T-cell (primary cell): ENCODE measurements around the gene CDT1. TPM values are rescaled to one million over a fixed set of nuclear protein-coding genes. Genes with fewer than 3 reads are reported as not detected.
"Not testable (repeated sequence)": the region's sequence is repeated elsewhere in the genome, so short reads cannot be mapped to it uniquely, and the experiment has no call there.

Experiments
- ATAC-seq, 4 experiments: fragments of 200-7000 bp in 3 of 4; fragments of 150-1000 bp in 1 of 4; cut with Tn5 transposase; replicated peaks in 1 of 4; 1 replicate in 3 of 4; 2 replicates in 1 of 4; pipeline ENCODE4 v1.10.0; 2021; ENCODE audit warnings: moderate library complexity in 3 of 4, mild to moderate bottlenecking in 2 of 4, moderate number of reproducible peaks in 1 of 4
- CTCF ChIA-PET, 2 donors: fragments of 300-600 bp; sonication (Branson Sonifier 250); formaldehyde crosslinking; loops; one replicate each; lab custom pipeline; 2022; ENCODE audit warnings: antibody characterized with exemption in 2 of 2; lab: Charles Lee
- POLR2A ChIA-PET, 2 donors: fragments of 300-600 bp; sonication (Branson Sonifier 250); formaldehyde crosslinking; loops; one replicate each; lab custom pipeline; 2022; ENCODE audit warnings: antibody characterized with exemption in 2 of 2; lab: Charles Lee
- DNase-seq, 35 experiments: peaks; one replicate each; pipeline versions ENCODE4 v3.0.0 to v3.0.0-alpha.2; 2013 to 2023
- H3K27ac ChIP-seq: one replicate; pipeline ENCODE4 v1.5.1; 2013; ENCODE audit warnings: low read length
- H3K27me3 ChIP-seq, 2 experiments: replicated peaks in 1 of 2; 1 replicate in 1 of 2; 2 replicates in 1 of 2; pipeline versions ENCODE4 v1.6.1 to v1.7.0; 2013; ENCODE audit warnings: low read length in 1 of 2, mixed read lengths in 1 of 2; ENCODE audit not compliant: control insufficient read depth in 2 of 2, insufficient read depth in 2 of 2; ENCODE audit errors: extremely low read depth in 1 of 2
- H3K36me3 ChIP-seq, 2 donors: 1 replicate in 1 of 2; 2 replicates in 1 of 2; pipeline versions ENCODE4 v1.6.1 to v1.7.0; 2013; ENCODE audit warnings: low read length in 1 of 2; ENCODE audit not compliant: control insufficient read depth in 2 of 2, insufficient read depth in 1 of 2; ENCODE audit errors: extremely low read depth in 1 of 2
- H3K4me1 ChIP-seq, 2 experiments: 1 replicate in 1 of 2; 2 replicates in 1 of 2; pipeline versions ENCODE4 v1.6.1 to v1.7.0; 2013; ENCODE audit warnings: low read length in 2 of 2, mixed read lengths in 1 of 2; ENCODE audit not compliant: insufficient read depth in 2 of 2, control insufficient read depth in 1 of 2; ENCODE audit errors: extremely low read depth in 1 of 2
- H3K4me3 ChIP-seq, 2 donors: 1 replicate in 1 of 2; 2 replicates in 1 of 2; pipeline versions ENCODE4 v1.5.1 to v1.7.0; 2013; ENCODE audit warnings: mild to moderate bottlenecking in 2 of 2, low read length in 1 of 2, moderate library complexity in 1 of 2; ENCODE audit not compliant: control insufficient read depth in 1 of 2; ENCODE audit errors: extremely low read depth in 1 of 2
- H3K9me3 ChIP-seq: 2 replicates; pipeline ENCODE4 v1.7.0; 2013
- H3K27ac Mint-ChIP-seq, 2 donors: one replicate each; pipeline ENCODE4 v1.8.0; 2020 to 2021; ENCODE audit warnings: mild to moderate bottlenecking in 2 of 2, mixed read lengths in 2 of 2
- H3K27me3 Mint-ChIP-seq, 2 donors: one replicate each; pipeline ENCODE4 v1.8.0; 2021 to 2022; ENCODE audit warnings: mixed read lengths in 2 of 2
- H3K36me3 Mint-ChIP-seq: one replicate; pipeline ENCODE4 v1.8.0; 2021; ENCODE audit warnings: mixed read lengths
- H3K4me1 Mint-ChIP-seq, 3 donors: one replicate each; pipeline ENCODE4 v1.8.0; 2020 to 2022; ENCODE audit warnings: mixed read lengths in 3 of 3, mild to moderate bottlenecking in 1 of 3
- H3K4me3 Mint-ChIP-seq, 3 donors: one replicate each; pipeline ENCODE4 v1.8.0; 2020 to 2022; ENCODE audit warnings: mild to moderate bottlenecking in 3 of 3, mixed read lengths in 3 of 3, moderate library complexity in 3 of 3
- H3K9me3 Mint-ChIP-seq, 3 donors: one replicate each; pipeline ENCODE4 v1.8.0; 2020 to 2022; ENCODE audit warnings: mixed read lengths in 3 of 3
- WGBS: methylation state at CpG from one replicate; pipeline ENCODE4 v1.1.5; 2013; ENCODE audit warnings: missing lambda C conversion rate; ENCODE audit not compliant: insufficient coverage; 5-methylcytosine and 5-hydroxymethylcytosine counted together
- total RNA-seq, 35 experiments: library from RNA in 6 of 35; stranded (reverse) in 6 of 35; fragments of 120-200 nt in 1 of 35; gene quantifications; one replicate each; pipeline versions ENCODE4 v1.2.1 to v1.2.4 and lab custom pipeline; 2013 to 2026

Gene CDT1
- total RNA-seq, 5 donors from 2014 or later (not counting 1 experiment from before 2014, with no cell fraction given), result 0.93 to 3.7 (median 1.5) TPM

DNA sequence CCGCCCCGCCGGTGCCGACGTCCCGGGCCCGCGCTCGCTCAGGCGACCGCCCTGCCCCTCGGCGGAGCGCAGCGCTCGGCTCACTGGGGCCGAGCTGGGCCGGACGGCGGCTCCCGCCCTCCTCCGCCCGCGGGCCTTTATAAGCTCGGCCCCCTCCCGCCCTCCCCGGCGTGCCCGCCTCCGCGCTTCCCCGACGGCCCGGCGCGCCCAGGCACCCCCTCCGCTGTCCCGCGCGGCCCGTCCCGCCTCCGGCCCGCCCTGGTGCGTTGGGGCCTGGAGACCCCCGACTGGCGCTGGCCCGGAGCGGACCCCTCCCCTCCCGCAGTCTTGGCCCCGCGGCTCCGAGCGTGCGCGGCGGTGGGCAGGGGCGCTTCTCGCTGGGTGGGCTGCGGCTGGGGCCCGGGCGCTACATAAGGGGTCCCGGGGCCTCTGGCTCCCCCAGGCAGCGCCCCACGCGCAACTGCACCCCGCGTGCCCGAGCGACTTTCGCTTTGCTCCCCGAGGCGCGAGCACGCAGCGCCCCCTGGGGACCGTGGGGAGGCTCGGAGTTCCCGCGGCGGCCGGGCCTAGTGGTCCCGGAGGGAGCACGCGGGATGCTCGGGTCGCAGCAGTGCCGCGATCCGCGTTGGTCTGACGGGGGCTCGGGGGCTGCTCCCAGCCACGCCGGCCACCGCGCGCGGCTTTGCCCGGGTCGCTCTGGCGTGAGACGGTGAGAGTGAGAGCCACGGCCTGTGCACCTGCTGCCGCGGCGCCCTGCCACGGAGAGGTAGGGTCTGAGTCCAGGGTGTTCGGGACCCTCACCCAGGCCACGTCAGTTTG is 18.3 kb upstream of the CDT1 start, which contains the start of gene PIEZO1:
PIEZO1 (minus strand) TSS at position 115 of the 819 bp plus-strand sequence. CDS start 256 bp downstream, outside the sequence.
- H3K36me3 Mint-ChIP-seq, result no peaks in the 10 kb centered on the region

DNA sequence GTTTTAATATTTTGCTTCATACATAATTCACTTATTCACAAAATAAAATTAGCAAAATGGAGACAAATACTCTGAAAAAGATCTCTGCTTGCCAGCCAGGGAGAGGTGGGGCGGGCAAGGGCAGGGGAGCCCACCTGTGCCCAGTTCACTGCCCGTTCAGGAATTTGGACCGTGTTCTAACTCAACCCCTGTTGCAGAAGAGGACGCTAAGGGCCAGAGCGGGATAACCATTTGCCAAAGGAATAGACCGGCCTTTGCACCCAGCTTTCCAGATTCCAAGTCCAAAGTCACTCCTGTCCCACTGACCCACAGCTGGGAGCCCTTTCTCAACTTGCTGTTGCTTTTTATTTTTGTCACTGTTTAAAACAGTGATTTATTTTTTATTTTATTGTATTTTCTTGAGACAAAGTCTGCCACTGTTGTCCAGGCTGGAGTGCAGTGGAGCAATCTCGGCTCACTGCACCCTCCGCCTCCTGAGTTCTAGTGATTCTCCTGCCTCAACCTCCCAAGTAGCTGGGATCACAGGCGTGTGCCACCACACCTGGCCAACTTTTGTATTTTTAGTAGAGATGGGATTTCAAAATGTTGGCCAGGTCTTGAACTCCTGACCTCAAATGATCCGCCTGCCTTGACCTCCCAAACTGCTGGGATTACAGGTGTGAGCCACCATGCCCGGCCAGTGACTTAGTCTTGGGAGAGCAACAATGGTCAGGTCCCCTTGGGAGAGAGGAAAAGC is 15.8 kb upstream of the CDT1 start:
- Mint-ChIP-seq H3K36me3 (no peaks in the 10 kb centered on the region), H3K27ac (peak overlapping the region; percentile 46 to 78), H3K9me3 (no peaks in the 10 kb centered on the region), H3K4me3 (no peak overlapping the region), H3K4me1 (peaks cover 35 to 43% (median 38%) of the 10 kb centered on the region in 3 donors), H3K27me3 (no peaks in the 10 kb centered on the region)
- ChIA-PET CTCF (interaction anchor here in 1 of 2 donors (1.3 kb wide), 1 partner anchor 50 kb away, joined by 7 read pairs; no protein-coding TSS in a partner anchor), POLR2A (no interaction called here)
- no peak for ATAC-seq
- 97% methylated on average over 5 of the region's 11 CpGs for WGBS
- Histone ChIP-seq H3K4me3 (no peak overlapping the region), H3K27ac (no peak overlapping the region), H3K9me3 (no peaks in the 10 kb centered on the region), H3K36me3 (no peaks in the 10 kb centered on the region), H3K4me1 (peaks cover 32 to 58% of the 10 kb centered on the region in 2 experiments), H3K27me3 (no peaks in the 10 kb centered on the region)
- no peak for DNase-seq

More for the DNA sequence above, 18.3 kb upstream of the CDT1 start, which contains the start of gene PIEZO1:
- H3K9me3 Mint-ChIP-seq, result no peaks in the 10 kb centered on the region
- Histone ChIP-seq H3K4me1 (peaks cover 35 to 59% of the 10 kb centered on the region in 2 experiments), H3K9me3 (no peaks in the 10 kb centered on the region), H3K27ac (peak within 1 kb of the TSS; percentile 79), H3K27me3 (no peaks in the 10 kb centered on the region), H3K4me3 (peak within 1 kb of the TSS; percentile 47 to 54), H3K36me3 (no peaks in the 10 kb centered on the region)
- peaks cover 44 to 47% (median 45%) of the 10 kb centered on the region in 3 donors for H3K4me1 Mint-ChIP-seq
- DNase-seq, result peak; percentile 62 to 93 (median 80)
- WGBS, result 4% methylated on average over 91 of the region's 110 CpGs
- H3K4me3 Mint-ChIP-seq, result peak within 1 kb of the TSS; percentile 66 to 80 (median 74)
- H3K27me3 Mint-ChIP-seq, result no peaks in the 10 kb centered on the region
- peak within 1 kb of the TSS; percentile 80 to 85 for H3K27ac Mint-ChIP-seq
- CTCF ChIA-PET, result interaction anchor here (0.6 to 1.4 kb wide), 7 partner anchors 18 to 191 kb away, joined by 3 to 7 read pairs (median 4); no protein-coding TSS in a partner anchor
- ATAC-seq, result peak; percentile 46 to 70 (median 54)
- POLR2A ChIA-PET, result no interaction called here

GRCh38 chr16:88788749-88789148 is 14.8 kb upstream of the CDT1 start:
- DNase-seq, H3K27ac Mint-ChIP-seq, H3K27me3 ChIP-seq, H3K27me3 Mint-ChIP-seq, POLR2A ChIA-PET, ATAC-seq, H3K4me3 ChIP-seq, H3K4me3 Mint-ChIP-seq, H3K27ac ChIP-seq, H3K9me3 ChIP-seq, CTCF ChIA-PET, H3K9me3 Mint-ChIP-seq, H3K36me3 ChIP-seq, H3K36me3 Mint-ChIP-seq: not testable (repeated sequence)
- H3K4me1 Mint-ChIP-seq, result peaks cover 31 to 43% (median 38%) of the 10 kb centered on the region in 3 donors
- WGBS, result 95% methylated on average over 4 of the region's 8 CpGs
- H3K4me1 ChIP-seq, result peaks cover 34 to 58% of the 10 kb centered on the region in 2 experiments

DNA sequence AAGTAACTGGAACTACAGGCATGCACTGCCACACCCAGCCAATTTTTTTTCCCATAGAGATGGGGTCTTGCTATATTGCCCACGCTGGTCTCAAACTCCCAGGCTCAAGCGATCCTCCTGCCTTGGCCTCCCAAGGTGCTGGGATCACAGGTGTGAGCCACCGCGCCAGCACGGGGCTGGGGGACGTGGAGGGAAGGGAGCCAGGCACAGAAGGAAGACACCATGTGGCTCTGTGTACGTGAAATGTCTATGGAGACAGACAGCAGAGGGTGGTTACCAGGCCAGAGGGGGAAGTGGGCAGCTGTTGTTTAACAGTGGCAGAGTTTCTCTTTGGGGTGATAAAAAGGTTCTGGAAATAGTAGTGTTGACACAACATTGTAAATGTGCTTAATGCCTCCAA is 14.0 kb upstream of the CDT1 start:
- Mint-ChIP-seq H3K36me3 (no peaks in the 10 kb centered on the region), H3K4me3 (peak overlapping the region in 1 of 3 donors; percentile 63), H3K9me3 (no peaks in the 10 kb centered on the region), H3K4me1 (peaks cover 33 to 46% (median 42%) of the 10 kb centered on the region in 3 donors), H3K27me3 (no peaks in the 10 kb centered on the region), H3K27ac (peak overlapping the region; percentile 90 to 93)
- Histone ChIP-seq H3K27me3 (no peaks in the 10 kb centered on the region), H3K9me3 (no peaks in the 10 kb centered on the region), H3K36me3 (no peaks in the 10 kb centered on the region), H3K4me3 (no peak overlapping the region), H3K4me1 (peaks cover 40 to 61% of the 10 kb centered on the region in 2 experiments), H3K27ac (peak overlapping the region; percentile 29)
- CTCF ChIA-PET, result no interaction called here
- POLR2A ChIA-PET, result no interaction called here
- ATAC-seq, result no peak
- no peak for DNase-seq
- 57% methylated on average over 3 of the region's 7 CpGs for WGBS

DNA sequence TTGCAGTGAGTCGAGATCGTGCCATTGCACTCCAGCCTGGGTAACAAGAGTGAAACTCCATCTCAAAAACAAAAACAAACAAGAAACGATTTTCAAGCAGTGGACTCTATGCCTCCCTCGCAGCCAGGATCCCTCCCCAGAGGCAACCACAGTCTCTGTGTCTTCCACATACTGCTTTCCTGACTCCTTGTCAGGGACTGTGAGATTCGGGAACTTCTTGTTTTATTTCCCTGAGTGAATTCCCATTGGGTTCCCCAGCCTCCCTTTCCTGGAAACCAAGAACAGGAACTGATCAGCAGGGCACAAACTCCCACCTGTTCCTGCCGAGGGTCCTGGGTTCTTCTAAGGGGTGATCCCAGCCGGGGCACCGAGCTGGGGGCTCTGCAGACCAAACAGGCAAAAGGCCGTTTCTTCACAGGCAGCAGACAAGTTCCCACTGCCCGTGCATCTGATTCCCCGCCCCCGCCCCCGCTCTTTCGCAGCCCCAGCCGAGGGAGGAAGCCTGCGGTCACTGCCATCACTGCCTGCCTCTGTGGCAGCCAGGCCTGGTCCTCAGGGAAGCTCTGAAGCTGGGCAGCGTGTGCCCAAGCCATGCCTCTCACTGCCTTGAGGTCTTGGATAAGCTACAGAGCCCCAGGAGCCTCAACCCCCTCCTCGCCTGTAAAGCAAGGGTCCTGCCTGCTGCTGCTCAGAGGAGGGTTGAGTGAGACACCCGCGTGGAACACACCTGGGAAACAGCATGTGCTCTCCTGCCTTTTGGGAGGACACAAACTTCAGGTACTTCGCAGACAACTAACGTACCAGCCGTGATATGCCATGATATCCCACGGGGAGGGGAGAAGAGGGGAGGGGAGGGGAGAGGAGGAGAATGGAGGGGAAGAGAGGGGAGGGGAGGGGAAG is 13.0 kb upstream of the CDT1 start:
- Mint-ChIP-seq H3K27ac (peak overlapping the region; percentile 90 to 93), H3K36me3 (no peaks in the 10 kb centered on the region), H3K4me3 (peak overlapping the region; percentile 41 to 63 (median 50)), H3K4me1 (peaks cover 42 to 55% (median 51%) of the 10 kb centered on the region in 3 donors), H3K27me3 (no peaks in the 10 kb centered on the region), H3K9me3 (no peaks in the 10 kb centered on the region)
- DNase-seq, result peak in 29 of 35 experiments; percentile 39 to 80 (median 55)
- CTCF ChIA-PET, result no interaction called here
- Histone ChIP-seq H3K9me3 (no peaks in the 10 kb centered on the region), H3K4me1 (peaks cover 46 to 70% of the 10 kb centered on the region in 2 experiments), H3K27ac (peak overlapping the region; percentile 73), H3K36me3 (no peaks in the 10 kb centered on the region), H3K27me3 (no peaks in the 10 kb centered on the region), H3K4me3 (peak overlapping the region; percentile 23 to 28)
- 3% methylated on average over 19 of the region's 24 CpGs for WGBS
- POLR2A ChIA-PET, result no interaction called here
- peak; percentile 68 to 79 (median 74) for ATAC-seq
